ENCODE data around the gene GLDN.

GRCh38 chr15:51416129-51416528 lies 74.7 kb downstream of the GLDN start:
- TF ChIP-seq POLR2AphosphoS5 (IDR thresholded peaks at IDR 0.05) (no peak), CTCF (IDR thresholded peaks at IDR 0.05) (no peak), POLR2A (IDR thresholded peaks at IDR 0.05) (no peak)

All from transverse colon (tissue), 4 donors.